ENCODE data around the gene DAGLB.

GRCh38 chr7:6386779-6387178 lies 61.0 kb downstream of the DAGLB start:
- TF ChIP-seq CTCF (IDR thresholded peaks at IDR 0.05; ENCODE audit: insufficient read depth, low read depth, low read length) (no peak), EZH2 (IDR thresholded peaks at IDR 0.05; ENCODE audit: insufficient read depth, low read length) (no peak)

Measured in astrocyte (in vitro differentiated cells and primary cell).